MM.1S (cell line): ENCODE results near the gene ALPL.

Source experiments
- DNase-seq: peaks from one replicate; pipeline ENCODE4 v3.0.0-alpha.2; 2015
- H2AFZ ChIP-seq: fragments of 300-600 bp; sonication (generic); 2 replicates; pipeline ENCODE4 v1.6.0; 2016; ENCODE audit warnings: antibody characterized with exemption, low read length
- H3F3A ChIP-seq: fragments of 300-600 bp; sonication (generic); 2 replicates; pipeline ENCODE4 v1.6.1; 2016; ENCODE audit warnings: mild to moderate bottlenecking, antibody characterized with exemption, low read length, moderate library complexity, mixed read lengths; ENCODE audit not compliant: insufficient read depth
- H3K27ac ChIP-seq: fragments of 300-600 bp; sonication (generic); 2 replicates; pipeline ENCODE4 v1.5.1; 2016; ENCODE audit warnings: mild to moderate bottlenecking, low read length
- H3K27me3 ChIP-seq: fragments of 300-600 bp; sonication (generic); replicated peaks from 2 replicates; pipeline ENCODE4 v1.6.0; 2016; ENCODE audit warnings: low read length; ENCODE audit not compliant: insufficient read depth
- H3K36me3 ChIP-seq: fragments of 300-600 bp; sonication (generic); replicated peaks from 2 replicates; pipeline ENCODE4 v1.6.1; 2016; ENCODE audit warnings: mild to moderate bottlenecking, low read length, mixed read lengths; ENCODE audit not compliant: insufficient read depth
- H3K4me1 ChIP-seq: fragments of 300-600 bp; sonication (generic); 2 replicates; pipeline ENCODE4 v1.6.1; 2016; ENCODE audit warnings: low read length, mixed read lengths
- H3K4me2 ChIP-seq: fragments of 300-600 bp; sonication (generic); 2 replicates; pipeline ENCODE4 v1.6.0; 2016; ENCODE audit warnings: low read depth, low read length
- H3K4me3 ChIP-seq: fragments of 300-600 bp; sonication (generic); 2 replicates; pipeline ENCODE4 v1.5.1; 2016; ENCODE audit warnings: low read length, mixed read lengths
- H3K79me2 ChIP-seq: fragments of 300-600 bp; sonication (generic); 2 replicates; pipeline ENCODE4 v1.6.1; 2016; ENCODE audit warnings: mixed run types, low read length, mixed read lengths
- H3K9ac ChIP-seq: fragments of 300-600 bp; sonication (generic); 2 replicates; pipeline ENCODE4 v1.6.1; 2016; ENCODE audit warnings: low read length, mixed read lengths
- H3K9me2 ChIP-seq: fragments of 300-600 bp; sonication (generic); replicated peaks from 2 replicates; pipeline ENCODE4 v1.6.1; 2016; ENCODE audit warnings: mild to moderate bottlenecking, low read length, mixed read lengths; ENCODE audit not compliant: insufficient read depth
- H3K9me3 ChIP-seq: fragments of 300-600 bp; sonication (generic); replicated peaks from 2 replicates; pipeline ENCODE4 v1.6.1; 2016; ENCODE audit warnings: mild to moderate bottlenecking, low read length, mixed read lengths; ENCODE audit not compliant: insufficient read depth
- H4K20me1 ChIP-seq: fragments of 300-600 bp; sonication (generic); 2 replicates; pipeline ENCODE4 v1.6.1; 2016; ENCODE audit warnings: mild to moderate bottlenecking, low read length, moderate library complexity, mixed read lengths; ENCODE audit not compliant: insufficient read depth
- EZH2 ChIP-seq: fragments of 300-600 bp; sonication (generic); optimal IDR thresholded peaks from 2 replicates; pipeline ENCODE3; 2017; ENCODE audit warnings: low read depth, mild to moderate bottlenecking, antibody characterized with exemption, low read length, mixed read lengths
- EZH2phosphoT487 ChIP-seq: fragments of 300-600 bp; sonication (generic); IDR thresholded peaks from 2 replicates; pipeline ENCODE4 v1.6.1; 2018; ENCODE audit warnings: antibody characterized with exemption, low read length
- TF ChIP-seq, protein P1 (sequence below): fragments of 300-600 bp; sonication (generic); IDR thresholded peaks from 2 replicates; pipeline ENCODE4 v1.5.1; 2016; ENCODE audit warnings: antibody characterized with exemption, low read length, mixed read lengths

ALPL gene

DNA sequence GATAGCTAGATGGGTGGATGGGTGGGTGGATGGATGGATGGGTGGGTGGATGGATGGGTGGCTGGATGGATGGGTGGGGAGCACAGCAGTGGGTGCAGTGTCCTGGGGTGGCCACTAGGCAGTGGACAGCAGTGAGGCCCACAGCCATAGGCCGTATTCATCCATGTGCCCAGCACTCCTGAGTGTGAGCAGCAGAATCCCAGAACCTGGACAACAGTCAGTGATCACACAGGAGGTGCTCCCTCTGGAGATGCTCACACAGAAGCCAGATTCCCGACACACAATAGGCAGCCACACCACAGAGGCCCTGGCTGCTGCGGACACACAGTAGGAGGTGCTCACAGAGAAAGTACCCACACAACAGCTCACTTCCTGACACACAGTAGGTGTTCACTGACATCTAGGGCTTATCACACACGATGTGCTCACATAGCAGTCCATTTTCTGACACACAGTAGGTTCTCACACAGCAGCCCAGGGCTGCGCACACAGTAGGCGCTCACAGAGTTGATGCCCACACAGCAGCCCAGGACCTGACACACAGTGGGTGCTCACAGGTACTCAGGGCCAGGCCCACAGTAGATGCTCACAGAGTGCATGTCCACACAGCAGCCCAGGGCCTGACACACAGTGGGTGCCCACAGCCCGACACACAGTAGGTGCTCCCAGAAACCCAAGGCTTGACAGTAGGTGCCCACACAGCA, 95.9 kb downstream of the ALPL start:
- no peaks in the 10 kb centered on the region for H3F3A ChIP-seq
- no peaks in the 10 kb centered on the region for H3K79me2 ChIP-seq
- no peak overlapping the region for H3K4me3 ChIP-seq
- H3K4me2 ChIP-seq: no peak overlapping the region
- H3K27ac ChIP-seq: no peak overlapping the region
- peaks cover 7% of the 10 kb centered on the region; the same call in 1 of the 2 replicates for H3K4me1 ChIP-seq
- no peak for DNase-seq
- no peaks in the 10 kb centered on the region for H3K36me3 ChIP-seq
- H3K9ac ChIP-seq: no peak overlapping the region
- H2AFZ ChIP-seq: no peak overlapping the region
- TF ChIP-seq EZH2: no peak
- TF ChIP-seq EZH2phosphoT487: no peak
- TF ChIP-seq, protein P1, sequence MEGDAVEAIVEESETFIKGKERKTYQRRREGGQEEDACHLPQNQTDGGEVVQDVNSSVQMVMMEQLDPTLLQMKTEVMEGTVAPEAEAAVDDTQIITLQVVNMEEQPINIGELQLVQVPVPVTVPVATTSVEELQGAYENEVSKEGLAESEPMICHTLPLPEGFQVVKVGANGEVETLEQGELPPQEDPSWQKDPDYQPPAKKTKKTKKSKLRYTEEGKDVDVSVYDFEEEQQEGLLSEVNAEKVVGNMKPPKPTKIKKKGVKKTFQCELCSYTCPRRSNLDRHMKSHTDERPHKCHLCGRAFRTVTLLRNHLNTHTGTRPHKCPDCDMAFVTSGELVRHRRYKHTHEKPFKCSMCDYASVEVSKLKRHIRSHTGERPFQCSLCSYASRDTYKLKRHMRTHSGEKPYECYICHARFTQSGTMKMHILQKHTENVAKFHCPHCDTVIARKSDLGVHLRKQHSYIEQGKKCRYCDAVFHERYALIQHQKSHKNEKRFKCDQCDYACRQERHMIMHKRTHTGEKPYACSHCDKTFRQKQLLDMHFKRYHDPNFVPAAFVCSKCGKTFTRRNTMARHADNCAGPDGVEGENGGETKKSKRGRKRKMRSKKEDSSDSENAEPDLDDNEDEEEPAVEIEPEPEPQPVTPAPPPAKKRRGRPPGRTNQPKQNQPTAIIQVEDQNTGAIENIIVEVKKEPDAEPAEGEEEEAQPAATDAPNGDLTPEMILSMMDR: no peak
- no peaks in the 10 kb centered on the region for H4K20me1 ChIP-seq
- H3K9me2 ChIP-seq: no peaks in the 10 kb centered on the region
- peaks cover 71% of the 10 kb centered on the region for H3K27me3 ChIP-seq
- H3K9me3 ChIP-seq: no peaks in the 10 kb centered on the region

DNA sequence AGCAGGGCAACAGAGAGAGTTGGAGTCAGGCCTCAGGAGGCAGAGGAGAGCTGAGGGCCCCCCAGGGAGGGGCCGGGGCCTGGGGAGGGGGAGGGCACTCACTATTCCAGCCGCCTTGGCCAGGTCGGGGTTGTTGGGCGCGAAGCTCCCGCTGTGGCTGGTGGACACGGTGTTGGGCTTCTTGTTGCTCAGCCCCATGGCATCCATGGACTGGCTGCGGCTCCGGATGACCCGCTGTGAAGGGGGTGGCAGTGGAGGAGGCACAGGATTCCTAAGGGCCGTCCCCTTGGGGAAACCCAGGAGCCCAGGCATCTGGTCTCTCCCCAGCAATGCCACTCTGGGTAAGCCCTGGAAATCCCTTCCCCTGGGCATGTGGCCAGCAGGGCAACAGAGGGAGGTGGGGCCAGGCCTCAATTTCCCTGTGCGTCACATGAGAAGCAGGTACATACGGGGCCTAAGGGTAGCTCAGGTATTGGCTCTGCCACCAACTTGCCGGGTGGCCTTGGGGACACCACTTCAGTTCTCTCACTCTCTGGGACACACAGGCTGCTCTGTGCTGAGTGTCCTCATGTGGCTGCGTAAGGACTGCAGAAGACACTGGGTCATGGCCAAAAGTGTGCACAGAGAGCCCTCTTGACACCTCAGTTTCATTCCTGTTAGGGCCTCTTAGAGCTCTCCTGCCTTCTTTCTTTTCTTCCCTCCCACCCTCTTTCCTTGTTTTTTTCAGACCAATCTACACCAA, 96.9 kb downstream of the ALPL start:
- Histone ChIP-seq H2AFZ (no peak overlapping the region), H3K27ac (no peak overlapping the region), H3K9me3 (no peaks in the 10 kb centered on the region), H3K9me2 (no peaks in the 10 kb centered on the region), H3K4me2 (no peak overlapping the region), H3K27me3 (peaks cover 73% of the 10 kb centered on the region), H3K4me3 (no peak overlapping the region), H3K4me1 (peaks cover 7% of the 10 kb centered on the region; the same call in 1 of the 2 replicates), H3K79me2 (no peaks in the 10 kb centered on the region), H4K20me1 (no peaks in the 10 kb centered on the region), H3F3A (no peaks in the 10 kb centered on the region), H3K36me3 (no peaks in the 10 kb centered on the region), H3K9ac (no peak overlapping the region)
- DNase-seq: no peak
- TF ChIP-seq EZH2phosphoT487 (no peak), EZH2 (no peak)
- TF ChIP-seq, protein P1: no peak

DNA sequence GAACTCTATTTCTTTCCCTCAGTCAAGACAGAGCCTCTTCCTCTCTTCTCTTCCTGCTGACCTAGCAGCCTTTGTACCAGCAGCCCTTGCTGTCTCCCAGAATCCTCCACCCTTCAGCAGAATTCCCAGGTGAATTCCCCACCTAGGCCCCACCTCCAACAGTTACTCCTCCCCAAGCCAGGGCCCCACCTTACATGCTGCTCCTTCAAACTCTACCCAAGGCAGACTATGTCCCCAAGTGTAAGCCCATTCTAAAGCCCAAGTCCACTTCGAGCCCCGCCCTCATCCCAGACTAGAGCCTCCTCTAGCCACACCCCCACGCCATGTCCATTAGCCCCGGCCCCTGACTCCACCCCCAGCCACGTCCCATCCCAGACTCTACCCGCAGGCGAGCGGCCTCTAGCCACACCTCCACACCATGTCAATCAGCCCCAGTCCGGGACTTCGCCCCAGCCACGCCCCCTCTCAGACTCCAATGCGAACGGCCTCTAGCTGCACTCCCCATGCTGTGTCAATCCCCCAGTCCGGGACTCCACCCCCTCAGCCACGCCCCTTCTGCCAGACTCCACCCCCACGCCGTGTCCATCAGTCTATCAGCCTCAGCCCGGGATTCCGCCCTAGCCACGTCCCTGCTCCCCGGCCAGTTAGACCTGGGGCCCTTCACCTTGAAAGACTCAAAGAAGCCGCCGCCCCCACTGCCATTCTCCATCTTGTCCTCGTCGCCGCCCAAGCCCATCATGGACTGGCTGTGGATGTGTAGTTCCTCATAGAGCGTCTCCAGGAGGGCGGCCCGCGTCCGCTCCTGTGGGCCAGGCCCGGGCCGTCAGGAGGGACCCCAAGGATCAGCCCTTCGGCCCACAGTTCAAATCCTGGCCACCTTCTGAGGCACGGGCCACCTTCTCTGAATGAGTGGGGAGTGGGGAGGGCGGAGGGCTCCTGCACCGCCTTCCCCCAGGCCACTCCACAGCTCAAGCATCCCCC, 98.6 kb downstream of the ALPL start:
- TF ChIP-seq, protein P1: no peak
- TF ChIP-seq EZH2: no peak
- no peak for TF ChIP-seq EZH2phosphoT487

More for the DNA sequence above, 98.6 kb downstream of the ALPL start:
- H3K9me3 ChIP-seq: no peaks in the 10 kb centered on the region
- H3K79me2 ChIP-seq: no peaks in the 10 kb centered on the region
- H3F3A ChIP-seq: no peaks in the 10 kb centered on the region
- H4K20me1 ChIP-seq: no peaks in the 10 kb centered on the region
- peaks cover 7% of the 10 kb centered on the region; the same call in 1 of the 2 replicates for H3K4me1 ChIP-seq
- no peak overlapping the region for H3K27ac ChIP-seq
- peak overlapping the region; percentile 64 for H3K4me2 ChIP-seq
- peak overlapping the region; percentile 29; the same call in 1 of the 2 replicates for H3K4me3 ChIP-seq
- H3K36me3 ChIP-seq: no peaks in the 10 kb centered on the region
- H3K27me3 ChIP-seq: peaks cover 71% of the 10 kb centered on the region
- no peaks in the 10 kb centered on the region for H3K9me2 ChIP-seq
- H3K9ac ChIP-seq: no peak overlapping the region
- H2AFZ ChIP-seq: peak overlapping the region; percentile 62
- DNase-seq: peak; percentile 87
